Activated CD4-positive, alpha-beta memory T cell treated with anti-CD3 and anti-CD28 coated beads for 36 hours (primary cell): ENCODE measurements around the gene TLCD1. TPM values are rescaled to one million over a fixed set of nuclear protein-coding genes. Genes with fewer than 3 reads are reported as not detected.

Source experiments
- CTCF ChIA-PET: fragments of 350-600 bp; sonication (Branson Sonifier 250); formaldehyde crosslinking; loops from one replicate; lab custom pipeline; 2021; ENCODE audit warnings: antibody characterized with exemption, inconsistent platforms; lab: Charles Lee
- POLR2A ChIA-PET: fragments of 350-600 bp; sonication (Branson Sonifier 250); formaldehyde crosslinking; loops from one replicate; lab custom pipeline; 2021; ENCODE audit warnings: antibody characterized with exemption; lab: Charles Lee
- DNase-seq: peaks from one replicate; pipeline ENCODE4 v3.0.0-alpha.2; 2020
- H3K27ac Mint-ChIP-seq: one replicate; pipeline ENCODE4 v1.8.0; 2021; ENCODE audit warnings: mixed read lengths
- H3K27me3 Mint-ChIP-seq: one replicate; pipeline ENCODE4 v1.8.0; 2021; ENCODE audit warnings: mixed read lengths
- H3K36me3 Mint-ChIP-seq: one replicate; pipeline ENCODE4 v1.8.0; 2021; ENCODE audit warnings: mixed read lengths
- H3K4me1 Mint-ChIP-seq: one replicate; pipeline ENCODE4 v1.8.0; 2021; ENCODE audit warnings: low read depth, mixed read lengths
- H3K4me3 Mint-ChIP-seq: one replicate; pipeline ENCODE4 v1.8.0; 2021; ENCODE audit warnings: mild to moderate bottlenecking, mixed read lengths
- H3K9me3 Mint-ChIP-seq: one replicate; pipeline ENCODE4 v1.8.0; 2021; ENCODE audit warnings: mixed read lengths
- intact Hi-C: fragments of 100-400 bp; cut with micrococcal nuclease; formaldehyde crosslinking; loops from one replicate; pipeline ENCODE4 v1.15.1; 2023
- total RNA-seq, 2 experiments: library from RNA; stranded (reverse); gene quantifications; one replicate each; pipeline ENCODE4 v1.2.3, GENCODE V29; 2021

The TLCD1 gene
- total RNA-seq, 2 experiments from 2014 or later, result 9.1 to 9.5 TPM

DNA sequence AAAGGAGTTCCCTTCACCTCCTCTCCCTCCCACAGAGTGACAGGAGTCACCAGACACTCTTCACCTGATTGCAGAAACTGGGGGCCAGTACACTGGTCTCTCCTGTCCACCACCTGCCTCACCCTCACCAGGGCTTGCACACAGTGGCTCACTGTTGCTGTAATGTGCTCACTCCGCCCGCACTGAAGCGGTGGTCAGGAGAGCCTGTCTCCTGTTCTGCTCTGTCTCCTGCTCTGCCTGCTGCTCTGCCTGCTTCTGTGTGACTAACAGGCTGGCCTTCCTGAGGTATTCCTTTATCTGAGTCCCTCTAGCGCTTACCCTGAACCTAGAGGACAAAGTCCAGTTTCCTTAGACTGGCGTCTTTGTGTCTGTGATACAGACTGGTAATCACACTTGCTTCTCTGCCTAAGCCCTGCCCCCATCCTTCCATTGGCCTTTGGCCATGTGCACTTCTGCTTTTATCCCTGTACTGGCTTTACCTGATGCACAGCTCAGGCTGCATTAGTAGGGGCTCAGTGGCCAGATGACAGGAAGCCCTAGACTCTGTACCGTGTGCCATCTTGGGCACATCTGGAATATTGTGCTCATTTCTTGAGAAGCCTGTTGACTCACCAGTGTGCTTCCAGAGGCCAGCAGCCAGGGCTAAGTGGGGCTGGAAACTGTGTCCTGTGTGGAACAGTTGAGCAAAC is 27.6 kb downstream of the TLCD1 start:
- no peak overlapping the region for H3K4me3 Mint-ChIP-seq
- ChIA-PET POLR2A (no interaction called here), CTCF (no interaction called here)
- H3K27ac Mint-ChIP-seq, result no peak overlapping the region
- intact Hi-C loops, result no loop called here
- DNase-seq, result no peak
- no peaks in the 10 kb centered on the region for H3K4me1 Mint-ChIP-seq
- H3K9me3 Mint-ChIP-seq, result no peaks in the 10 kb centered on the region
- no peaks in the 10 kb centered on the region for H3K27me3 Mint-ChIP-seq
- H3K36me3 Mint-ChIP-seq, result peaks cover 64% of the 10 kb centered on the region

DNA sequence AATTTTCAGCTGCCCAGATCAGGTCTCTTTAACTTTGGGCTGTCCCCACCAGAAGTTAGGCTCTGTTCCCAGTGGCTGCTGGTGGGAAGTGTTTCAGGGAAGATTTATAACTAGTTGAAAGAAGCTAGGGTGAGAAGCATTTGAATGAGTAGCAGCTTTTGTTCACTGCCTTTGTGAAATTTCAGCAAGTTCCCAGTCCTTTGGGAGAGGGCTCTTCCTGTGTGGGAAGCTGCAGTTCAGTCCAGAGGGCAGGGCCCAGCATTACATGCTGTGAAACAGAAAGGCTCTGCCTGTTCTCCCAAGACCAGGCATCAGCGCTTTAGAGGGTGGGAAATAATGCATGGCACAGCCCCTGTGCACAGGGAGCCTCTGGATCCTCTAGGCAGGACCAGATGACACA is 32.2 kb downstream of the TLCD1 start:
- intact Hi-C loops, result no loop called here
- no peak for DNase-seq
- H3K27ac Mint-ChIP-seq, result no peak overlapping the region
- H3K4me1 Mint-ChIP-seq, result no peaks in the 10 kb centered on the region
- H3K36me3 Mint-ChIP-seq, result peaks cover 61% of the 10 kb centered on the region
- ChIA-PET POLR2A (interaction anchor here (1.2 kb wide), 1 partner anchor 26 kb away, joined by 3 read pairs; the partner anchor contains the start of gene RPL23A), CTCF (interaction anchor here (0.7 to 2.0 kb wide), 2 partner anchors 47 to 50 kb away, joined by 3 to 7 read pairs; no protein-coding TSS in a partner anchor)
- no peaks in the 10 kb centered on the region for H3K27me3 Mint-ChIP-seq
- no peaks in the 10 kb centered on the region for H3K9me3 Mint-ChIP-seq
- H3K4me3 Mint-ChIP-seq, result no peak overlapping the region

DNA sequence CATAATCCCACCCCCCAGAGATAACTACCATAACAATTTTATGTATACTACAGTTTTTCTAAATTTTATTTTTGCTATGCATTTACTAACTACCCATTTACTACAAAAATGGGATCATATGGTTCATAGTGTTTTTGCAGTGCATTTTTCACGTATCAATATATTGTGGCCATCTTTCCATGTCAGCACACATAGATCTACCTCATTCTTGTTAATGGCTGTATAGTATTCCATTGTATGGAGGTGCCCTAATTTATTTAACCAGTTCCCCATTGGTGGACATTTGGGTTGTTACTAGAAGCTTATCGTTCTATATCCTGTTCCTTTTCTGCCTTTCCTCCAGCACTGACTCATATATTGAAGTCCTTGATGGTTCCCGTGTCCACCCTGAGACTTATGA is 37.0 kb downstream of the TLCD1 start:
- peaks cover 65% of the 10 kb centered on the region for H3K36me3 Mint-ChIP-seq
- no peaks in the 10 kb centered on the region for H3K4me1 Mint-ChIP-seq
- H3K9me3 Mint-ChIP-seq, result no peaks in the 10 kb centered on the region
- no peaks in the 10 kb centered on the region for H3K27me3 Mint-ChIP-seq
- DNase-seq, result no peak
- intact Hi-C loops, result no loop called here
- ChIA-PET POLR2A (no interaction called here), CTCF (interaction anchor here (1.3 kb wide), 1 partner anchor 76 kb away, joined by 6 read pairs; no protein-coding TSS in a partner anchor)
- no peak overlapping the region for H3K27ac Mint-ChIP-seq
- no peak overlapping the region for H3K4me3 Mint-ChIP-seq

DNA sequence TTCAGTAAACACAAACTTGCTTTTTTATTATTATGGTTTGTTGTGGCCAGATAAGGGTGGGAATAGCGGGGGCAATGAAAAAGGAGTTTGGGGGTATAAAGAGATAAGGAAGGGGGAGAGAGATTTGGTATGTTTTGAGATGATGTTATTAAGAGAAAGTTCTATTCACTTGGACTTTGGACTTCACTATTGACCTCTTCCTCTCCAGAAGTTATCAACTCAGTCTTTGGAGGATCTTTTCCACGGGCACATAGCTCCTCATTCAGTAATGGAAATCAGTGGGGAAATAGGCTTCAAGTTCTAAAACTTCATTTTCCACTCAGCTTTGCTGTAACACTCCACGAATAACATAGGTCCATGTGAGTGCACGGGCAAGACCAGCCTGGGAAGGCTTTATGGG is 37.6 kb downstream of the TLCD1 start:
- H3K27me3 Mint-ChIP-seq, result no peaks in the 10 kb centered on the region
- peaks cover 65% of the 10 kb centered on the region for H3K36me3 Mint-ChIP-seq
- CTCF ChIA-PET, result interaction anchor here (1.3 kb wide), 1 partner anchor 75 kb away, joined by 6 read pairs; no protein-coding TSS in a partner anchor
- H3K4me3 Mint-ChIP-seq, result no peak overlapping the region
- H3K4me1 Mint-ChIP-seq, result no peaks in the 10 kb centered on the region
- DNase-seq, result no peak
- intact Hi-C loops, result no loop called here
- no peaks in the 10 kb centered on the region for H3K9me3 Mint-ChIP-seq
- POLR2A ChIA-PET, result no interaction called here
- no peak overlapping the region for H3K27ac Mint-ChIP-seq

DNA sequence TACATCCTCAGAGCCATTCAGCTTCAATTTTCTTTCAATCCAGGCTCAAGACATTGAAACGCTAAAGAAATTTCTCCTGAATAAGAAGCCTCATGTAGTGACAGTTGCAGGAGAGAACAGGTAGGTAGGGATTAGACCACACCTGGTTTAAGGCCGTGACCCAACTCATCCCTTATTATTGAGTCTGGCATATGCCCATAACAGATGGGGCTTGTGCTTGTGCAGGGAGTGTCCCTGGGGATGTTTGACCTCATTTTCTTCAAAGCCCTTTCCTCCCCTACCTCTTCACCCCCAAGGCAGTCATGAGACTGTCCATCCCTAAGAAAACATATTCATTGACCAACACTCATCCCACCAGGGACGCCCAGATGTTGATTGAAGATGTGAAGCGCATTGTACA is 39.7 kb downstream of the TLCD1 start:
- Mint-ChIP-seq H3K27ac (no peak overlapping the region), H3K36me3 (peaks cover 75% of the 10 kb centered on the region), H3K27me3 (no peaks in the 10 kb centered on the region), H3K4me1 (no peaks in the 10 kb centered on the region), H3K9me3 (no peaks in the 10 kb centered on the region), H3K4me3 (no peak overlapping the region)
- ChIA-PET POLR2A (no interaction called here), CTCF (no interaction called here)
- intact Hi-C loops, result no loop called here
- DNase-seq, result no peak

DNA sequence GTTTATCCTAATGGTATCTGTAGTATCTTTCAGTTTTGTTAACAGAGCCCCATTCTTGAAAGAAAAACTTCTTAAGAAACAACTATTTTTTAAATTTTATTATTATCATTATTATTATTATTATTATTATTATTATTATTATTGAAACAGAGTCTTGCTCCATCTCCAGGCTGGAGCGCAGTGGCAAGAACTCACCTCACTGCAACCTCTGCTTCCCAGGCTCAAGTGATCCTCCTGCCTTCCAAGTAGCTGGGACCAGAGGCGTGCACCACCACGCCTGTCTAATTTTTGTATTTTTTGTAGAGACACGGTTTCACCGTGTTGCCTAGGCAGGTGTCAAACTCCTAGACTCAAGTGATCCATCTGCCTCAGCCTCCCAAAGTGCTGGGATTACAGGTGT is 40.7 kb downstream of the TLCD1 start:
- H3K9me3 Mint-ChIP-seq, result no peaks in the 10 kb centered on the region
- no peak overlapping the region for H3K27ac Mint-ChIP-seq
- H3K36me3 Mint-ChIP-seq, result peaks cover 77% of the 10 kb centered on the region
- H3K4me3 Mint-ChIP-seq, result no peak overlapping the region
- DNase-seq, result no peak
- ChIA-PET CTCF (no interaction called here), POLR2A (no interaction called here)
- intact Hi-C loops, result no loop called here
- no peaks in the 10 kb centered on the region for H3K27me3 Mint-ChIP-seq
- no peaks in the 10 kb centered on the region for H3K4me1 Mint-ChIP-seq

DNA sequence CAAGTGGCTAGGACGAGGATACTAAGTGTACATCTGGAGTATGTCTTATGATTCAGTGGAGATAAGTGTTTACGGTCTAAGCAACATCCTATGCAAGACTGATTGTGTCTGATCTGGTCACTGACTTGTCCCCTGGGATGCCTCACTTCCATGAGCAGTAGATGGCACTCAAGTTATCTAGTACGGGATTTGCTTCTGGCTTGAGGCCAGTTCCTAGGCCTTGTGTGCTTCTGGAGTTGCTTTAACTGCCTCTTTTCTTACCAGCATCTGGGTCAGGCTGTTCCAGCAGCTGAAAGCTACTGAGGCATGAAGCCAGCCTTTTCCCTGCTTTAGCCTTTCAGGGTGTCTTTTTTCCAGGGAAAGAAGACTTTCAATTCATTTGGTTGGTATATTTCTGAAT is 41.1 kb downstream of the TLCD1 start:
- Mint-ChIP-seq H3K27me3 (no peaks in the 10 kb centered on the region), H3K9me3 (no peaks in the 10 kb centered on the region), H3K36me3 (peaks cover 74% of the 10 kb centered on the region), H3K4me1 (no peaks in the 10 kb centered on the region), H3K4me3 (no peak overlapping the region), H3K27ac (no peak overlapping the region)
- ChIA-PET POLR2A (no interaction called here), CTCF (no interaction called here)
- DNase-seq, result no peak
- intact Hi-C loops, result no loop called here

DNA sequence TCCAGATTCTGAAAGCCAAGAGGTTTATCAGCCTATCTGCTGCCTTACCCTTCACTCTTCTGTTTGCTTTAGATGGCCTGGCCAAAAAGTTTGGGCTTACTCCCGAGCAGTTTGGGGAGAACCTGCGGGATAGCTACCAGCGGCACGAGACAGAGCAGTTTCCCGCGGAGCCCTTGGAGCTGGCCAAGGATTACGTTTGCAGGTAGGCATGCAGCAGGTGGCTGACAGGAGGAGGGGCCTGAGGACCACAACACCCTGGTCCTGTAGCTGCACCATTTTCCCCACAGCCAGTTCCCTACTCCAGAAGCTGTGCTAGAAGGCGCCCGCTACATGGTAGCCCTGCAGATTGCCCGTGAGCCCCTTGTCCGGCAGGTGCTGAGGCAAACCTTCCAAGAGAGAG is 43.4 kb downstream of the TLCD1 start:
- CTCF ChIA-PET, result no interaction called here
- Mint-ChIP-seq H3K27ac (no peak overlapping the region), H3K4me3 (no peak overlapping the region), H3K36me3 (peaks cover 64% of the 10 kb centered on the region), H3K9me3 (no peaks in the 10 kb centered on the region), H3K4me1 (no peaks in the 10 kb centered on the region), H3K27me3 (no peaks in the 10 kb centered on the region)
- intact Hi-C loops, result no loop called here
- POLR2A ChIA-PET, result no interaction called here
- DNase-seq, result no peak

DNA sequence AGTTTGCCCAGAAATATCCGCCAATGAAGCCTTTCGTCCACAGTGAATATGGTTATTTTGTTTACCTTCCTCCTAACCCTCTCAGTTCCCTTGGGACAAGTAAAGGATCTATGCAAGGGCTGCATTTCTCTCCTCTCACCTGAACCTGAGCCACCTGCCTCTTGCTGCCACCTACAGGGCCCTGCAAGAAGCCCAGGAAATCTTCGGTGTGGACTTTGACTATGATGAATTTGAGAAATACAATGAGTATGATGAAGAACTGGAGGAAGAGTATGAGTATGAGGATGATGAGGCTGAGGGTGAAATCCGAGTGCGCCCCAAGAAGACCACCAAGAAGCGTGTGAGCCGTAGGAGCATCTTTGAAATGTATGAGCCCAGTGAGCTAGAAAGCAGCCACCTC is 50.1 kb downstream of the TLCD1 start:
- CTCF ChIA-PET, result interaction anchor here (0.7 to 3.5 kb wide), 5 partner anchors 28 to 86 kb away, joined by 3 to 19 read pairs (median 5); partner anchors contain the start of gene BLTP2
- peaks cover 60% of the 10 kb centered on the region for H3K36me3 Mint-ChIP-seq
- H3K9me3 Mint-ChIP-seq, result no peaks in the 10 kb centered on the region
- H3K4me1 Mint-ChIP-seq, result no peaks in the 10 kb centered on the region
- H3K27ac Mint-ChIP-seq, result no peak overlapping the region
- POLR2A ChIA-PET, result interaction anchor here (1.2 kb wide), 1 partner anchor 31 kb away, joined by 3 read pairs; the partner anchor contains the start of gene BLTP2
- intact Hi-C loops, result loop anchor here (2.0 kb wide), 1 partner anchor 31 kb away; the partner anchor contains the start of gene BLTP2
- DNase-seq, result peak; percentile 20
- H3K27me3 Mint-ChIP-seq, result no peaks in the 10 kb centered on the region
- no peak overlapping the region for H3K4me3 Mint-ChIP-seq

DNA sequence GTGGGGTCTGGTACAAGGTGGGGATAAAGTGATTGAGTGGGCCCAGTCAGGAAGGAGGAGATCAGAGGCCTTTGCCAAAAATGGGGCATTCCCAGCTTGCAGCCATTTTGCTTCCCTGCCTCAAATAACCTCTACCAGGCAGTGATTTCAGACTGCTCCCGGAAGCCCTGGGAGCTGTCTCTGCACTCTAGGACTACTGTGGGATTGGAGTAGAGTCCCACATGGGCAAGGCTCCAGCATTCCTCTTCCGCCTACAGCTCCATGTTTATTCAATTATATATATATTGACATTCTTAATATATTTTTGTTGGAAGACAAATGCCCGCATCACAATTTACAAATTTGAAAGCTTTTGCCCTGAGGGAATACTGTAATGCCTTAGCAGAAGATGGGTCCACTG is 50.5 kb downstream of the TLCD1 start:
- ChIA-PET POLR2A (interaction anchor here (1.2 kb wide), 1 partner anchor 31 kb away, joined by 3 read pairs; the partner anchor contains the start of gene BLTP2), CTCF (interaction anchor here (1.0 to 3.5 kb wide), 4 partner anchors 28 to 86 kb away, joined by 3 to 19 read pairs (median 7); partner anchors contain the start of gene BLTP2)
- no peaks in the 10 kb centered on the region for H3K27me3 Mint-ChIP-seq
- DNase-seq, result no peak
- no peaks in the 10 kb centered on the region for H3K9me3 Mint-ChIP-seq
- H3K27ac Mint-ChIP-seq, result no peak overlapping the region
- H3K4me3 Mint-ChIP-seq, result no peak overlapping the region
- peaks cover 59% of the 10 kb centered on the region for H3K36me3 Mint-ChIP-seq
- H3K4me1 Mint-ChIP-seq, result no peaks in the 10 kb centered on the region
- intact Hi-C loops, result no loop called here
